GM21515 (cell line): ENCODE measurements around the gene EMID1.
"Not testable (repeated sequence)": the region's sequence is repeated elsewhere in the genome, so short reads cannot be mapped to it uniquely, and the experiment has no call there.

Experiments
- ATAC-seq: cut with Tn5 transposase; IDR thresholded peaks from one replicate; pipeline ENCODE4 v1.9.1; 2021; ENCODE audit not compliant: unreplicated experiment

Gene EMID1

GRCh38 chr22:29230972-29231875 lies 25.5 kb downstream of the EMID1 start:
- ATAC-seq: no peak

- ATAC-seq: no peak
These were observed 26.6 kb downstream of the EMID1 start for GRCh38 chr22:29231971-29232959.

- no peak for ATAC-seq
These were observed 27.7 kb downstream of the EMID1 start for GRCh38 chr22:29233277-29233877.

GRCh38 chr22:29240481-29240880 lies 34.8 kb downstream of the EMID1 start:
- not testable (repeated sequence) for ATAC-seq

- ATAC-seq: no peak
These were observed 38.3 kb downstream of the EMID1 start for GRCh38 chr22:29243874-29244446.

GRCh38 chr22:29244785-29245625 lies 39.3 kb downstream of the EMID1 start:
- ATAC-seq: no peak

- ATAC-seq: no peak
These were observed 40.1 kb downstream of the EMID1 start for GRCh38 chr22:29245626-29246385.

GRCh38 chr22:29247891-29248290 lies 42.2 kb downstream of the EMID1 start:
- not testable (repeated sequence) for ATAC-seq

GRCh38 chr22:29251265-29251664 lies 45.6 kb downstream of the EMID1 start:
- no peak for ATAC-seq

- ATAC-seq: no peak
These were observed 46.5 kb downstream of the EMID1 start for GRCh38 chr22:29251981-29252911.

- no peak for ATAC-seq
These were observed 48.0 kb downstream of the EMID1 start for GRCh38 chr22:29253561-29254285.

- no peak for ATAC-seq
These were observed 48.6 kb downstream of the EMID1 start for GRCh38 chr22:29254286-29254660.

GRCh38 chr22:29255064-29255621 lies 49.4 kb downstream of the EMID1 start:
- no peak for ATAC-seq

- no peak for ATAC-seq
These were observed 51.1 kb downstream of the EMID1 start for GRCh38 chr22:29256606-29257325.

GRCh38 chr22:29257751-29258181 lies 52.1 kb downstream of the EMID1 start:
- ATAC-seq: no peak
